Ramos (cell line): ENCODE results near the gene LAMA3.

ENCODE experiments used
- in situ Hi-C: fragments of 300-500 bp; cut with MboI; formaldehyde crosslinking; loops from one replicate; pipeline ENCODE4 v1.14.3; 2022; ENCODE audit warnings: low sequenced_read_pairs; ENCODE audit not compliant: unreplicated experiment

LAMA3 gene

DNA sequence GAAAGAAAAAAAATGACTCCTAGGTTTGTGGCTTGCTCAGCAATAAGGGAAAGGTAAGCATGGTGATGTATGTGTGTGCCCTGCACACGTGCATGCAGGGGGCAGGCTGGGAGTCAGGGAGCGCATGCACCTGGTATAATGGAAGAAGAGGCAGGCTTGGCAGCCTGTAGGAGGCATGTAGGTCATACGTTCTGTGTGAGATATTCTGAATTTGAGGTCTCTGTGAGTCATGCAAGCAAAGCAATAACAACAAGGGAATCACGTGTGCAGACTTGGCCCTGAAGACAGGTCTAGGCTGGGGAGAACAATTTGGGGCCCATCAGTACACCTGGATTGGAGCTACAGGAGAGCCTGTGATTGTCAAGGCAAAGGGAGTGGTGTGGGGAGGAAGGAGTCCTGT lies 230.8 kb downstream of the LAMA3 start:
- in situ Hi-C loops, result loop anchor here (10.0 to 25.0 kb wide), 2 partner anchors 195 to 1108 kb away; no protein-coding TSS in a partner anchor

DNA sequence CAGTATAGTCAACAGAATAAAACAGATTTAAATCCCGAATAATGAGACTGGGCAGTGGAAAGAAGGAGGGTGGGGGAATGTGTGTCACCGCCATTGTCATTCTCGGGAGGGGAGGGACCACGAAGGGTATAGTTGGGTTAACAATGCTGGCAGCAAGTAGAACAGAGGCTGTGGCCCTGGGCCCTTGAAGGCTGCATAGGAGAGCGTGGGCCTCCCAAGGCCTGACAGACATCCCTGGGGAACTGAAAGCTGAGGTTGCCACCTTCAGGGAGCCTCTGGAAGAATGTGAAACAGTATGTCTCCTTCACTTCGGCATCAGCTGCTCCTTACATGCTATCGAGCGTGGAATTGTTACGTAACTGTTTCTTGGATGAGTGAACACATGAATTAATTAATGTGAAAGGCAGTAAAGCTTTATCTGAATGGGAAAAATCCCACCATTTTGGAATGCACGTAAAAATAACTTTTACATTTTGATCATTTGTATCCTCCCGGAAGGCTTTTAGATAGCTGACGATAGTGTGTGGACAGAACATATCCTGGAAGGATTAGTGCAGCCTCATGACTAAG lies 232.5 kb downstream of the LAMA3 start:
- in situ Hi-C loops, result loop anchor here (10.0 to 25.0 kb wide), 2 partner anchors 193 to 1110 kb away; no protein-coding TSS in a partner anchor

DNA sequence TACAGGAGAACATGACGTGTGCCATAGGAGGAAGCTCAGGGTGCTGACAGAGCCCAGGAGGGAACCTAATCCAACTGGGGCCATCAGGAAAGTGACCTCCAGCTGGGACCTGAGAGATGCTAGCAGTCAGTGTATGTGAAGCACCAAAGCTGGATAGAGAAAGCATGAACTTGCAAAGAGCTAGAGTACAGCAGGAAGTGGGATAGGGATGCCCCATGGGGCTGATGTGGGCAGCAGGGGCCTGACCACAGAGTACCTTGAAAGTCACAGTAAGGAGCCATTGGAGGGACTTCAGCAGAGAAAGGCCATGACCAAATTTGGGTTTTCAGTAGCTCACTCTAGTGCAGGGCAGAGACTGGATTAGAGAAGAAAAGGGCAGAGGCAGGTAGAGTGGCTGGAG lies 233.7 kb downstream of the LAMA3 start:
- in situ Hi-C loops, result loop anchor here (10.0 to 25.0 kb wide), 2 partner anchors 192 to 1111 kb away; no protein-coding TSS in a partner anchor

- in situ Hi-C loops, result loop anchor here (10.0 to 25.0 kb wide), 2 partner anchors 190 to 1113 kb away; no protein-coding TSS in a partner anchor
Measured at GRCh38 chr18:23924813-23925212, 235.6 kb downstream of the LAMA3 start.

DNA sequence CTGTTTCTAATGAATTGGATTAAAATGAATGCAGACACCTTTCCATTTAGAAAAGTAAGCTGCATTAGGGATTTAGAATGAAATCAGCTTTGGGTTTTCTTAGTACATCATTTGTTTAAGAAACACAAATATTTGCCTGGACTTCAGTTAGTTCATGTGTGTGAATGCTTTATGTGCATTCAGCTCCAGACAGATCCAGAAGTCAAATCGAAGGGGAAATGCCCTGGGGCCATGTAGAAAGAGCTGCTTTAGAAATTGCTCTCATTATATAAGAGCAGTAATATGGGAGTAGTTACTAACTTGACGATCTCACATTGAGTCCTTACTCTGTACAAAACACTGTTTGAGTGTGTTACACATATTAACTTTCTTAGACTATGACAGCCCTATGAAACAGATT lies 237.3 kb downstream of the LAMA3 start:
- in situ Hi-C loops, result loop anchor here (10.0 kb wide), 1 partner anchor 188 kb away; no protein-coding TSS in a partner anchor

GRCh38 chr18:23927821-23928746 lies 238.8 kb downstream of the LAMA3 start:
- in situ Hi-C loops, result loop anchor here (10.0 kb wide), 1 partner anchor 187 kb away; no protein-coding TSS in a partner anchor

- in situ Hi-C loops, result loop anchor here (10.0 kb wide), 1 partner anchor 185 kb away; no protein-coding TSS in a partner anchor
Measured at GRCh38 chr18:23929362-23929930, 240.2 kb downstream of the LAMA3 start.

DNA sequence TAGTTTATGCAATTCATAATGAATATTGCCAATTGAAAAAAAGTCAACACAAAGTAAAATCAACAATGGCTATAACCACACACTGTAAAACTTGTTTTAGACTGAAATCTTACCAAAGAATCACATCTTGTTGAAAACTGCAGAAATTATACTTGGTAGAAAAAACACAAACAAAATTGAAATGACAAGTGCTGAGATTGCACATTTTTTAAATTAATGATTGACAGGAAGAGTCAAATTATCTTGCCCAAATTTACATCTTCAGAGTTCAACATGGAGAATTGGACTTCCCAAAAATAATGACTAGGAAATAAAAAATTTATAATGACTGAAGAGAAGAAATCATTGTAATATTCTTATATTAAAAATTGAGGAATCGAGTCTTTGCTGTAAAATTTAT lies 240.7 kb downstream of the LAMA3 start:
- in situ Hi-C loops, result no loop called here

DNA sequence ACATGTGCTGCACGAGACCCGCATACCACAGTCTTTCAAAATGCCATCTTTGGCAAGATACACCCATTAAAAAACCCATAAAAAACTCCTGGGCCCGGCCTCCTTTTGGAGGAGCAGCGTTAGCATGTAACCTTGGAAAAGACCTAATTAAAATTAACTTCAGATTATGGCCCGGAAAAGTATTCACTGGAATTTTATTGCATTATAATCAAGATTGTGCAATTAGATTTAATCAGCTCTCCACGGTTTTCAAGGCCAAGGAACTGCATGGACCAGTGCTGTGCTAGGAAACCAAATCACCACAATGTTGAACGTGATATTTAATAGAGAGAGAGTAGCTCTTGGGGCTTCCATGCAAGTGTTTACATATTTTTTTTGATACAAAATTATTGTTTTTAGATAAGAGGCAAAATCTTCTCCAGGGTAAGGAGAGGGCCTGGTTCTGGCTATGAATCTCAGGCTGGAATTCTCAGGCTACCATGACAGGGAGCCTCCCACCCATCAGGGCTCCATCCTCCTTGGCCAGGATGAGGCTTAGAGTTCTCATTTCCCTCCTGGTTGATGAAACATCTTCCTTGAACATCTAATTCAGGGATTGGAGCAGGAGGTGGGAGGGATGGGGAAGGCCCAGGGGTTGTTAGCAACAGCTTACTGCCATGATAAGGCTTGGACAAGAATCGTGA lies 243.3 kb downstream of the LAMA3 start:
- in situ Hi-C loops, result no loop called here

DNA sequence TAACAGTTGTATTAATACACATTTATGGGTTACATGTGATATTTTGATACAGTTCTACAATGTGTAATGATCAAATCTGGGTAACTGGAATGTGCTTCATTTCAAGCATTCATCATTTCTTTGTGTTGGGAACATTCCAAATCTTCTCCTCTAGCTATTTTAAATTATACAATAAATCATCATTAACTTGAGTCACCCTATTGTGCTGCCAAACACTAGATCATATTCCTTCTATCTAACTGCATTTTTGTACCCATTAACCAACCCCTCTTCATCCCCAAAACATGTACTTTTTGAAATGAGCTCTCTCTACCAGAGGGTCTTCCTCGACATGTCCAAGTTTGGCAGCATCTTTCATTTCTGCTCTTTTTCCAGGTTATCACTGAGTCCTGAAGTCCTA lies 244.2 kb downstream of the LAMA3 start:
- in situ Hi-C loops, result no loop called here

- in situ Hi-C loops, result no loop called here
Measured at GRCh38 chr18:23934252-23934651, 245.0 kb downstream of the LAMA3 start.

DNA sequence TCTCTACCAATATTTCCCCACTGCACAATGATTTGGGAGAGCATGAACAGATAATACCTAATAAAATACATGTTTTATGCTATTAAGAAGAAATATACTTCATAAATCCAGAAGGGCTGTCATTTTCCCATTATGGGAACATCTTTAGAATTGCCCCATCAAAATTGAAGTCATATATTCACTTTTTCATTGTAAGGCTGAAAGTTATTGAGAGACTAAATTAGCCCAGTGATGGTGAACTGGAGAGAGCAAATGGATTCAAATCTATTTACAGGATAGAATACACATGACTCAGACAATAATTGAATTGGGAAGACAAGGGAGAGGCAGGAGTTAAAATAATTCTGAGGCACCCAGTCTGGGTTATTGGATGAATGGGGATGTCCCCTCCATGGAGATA lies 245.6 kb downstream of the LAMA3 start:
- in situ Hi-C loops, result no loop called here

GRCh38 chr18:23935804-23936203 lies 246.6 kb downstream of the LAMA3 start:
- in situ Hi-C loops, result no loop called here

GRCh38 chr18:23936381-23936958 lies 247.2 kb downstream of the LAMA3 start:
- in situ Hi-C loops, result no loop called here

DNA sequence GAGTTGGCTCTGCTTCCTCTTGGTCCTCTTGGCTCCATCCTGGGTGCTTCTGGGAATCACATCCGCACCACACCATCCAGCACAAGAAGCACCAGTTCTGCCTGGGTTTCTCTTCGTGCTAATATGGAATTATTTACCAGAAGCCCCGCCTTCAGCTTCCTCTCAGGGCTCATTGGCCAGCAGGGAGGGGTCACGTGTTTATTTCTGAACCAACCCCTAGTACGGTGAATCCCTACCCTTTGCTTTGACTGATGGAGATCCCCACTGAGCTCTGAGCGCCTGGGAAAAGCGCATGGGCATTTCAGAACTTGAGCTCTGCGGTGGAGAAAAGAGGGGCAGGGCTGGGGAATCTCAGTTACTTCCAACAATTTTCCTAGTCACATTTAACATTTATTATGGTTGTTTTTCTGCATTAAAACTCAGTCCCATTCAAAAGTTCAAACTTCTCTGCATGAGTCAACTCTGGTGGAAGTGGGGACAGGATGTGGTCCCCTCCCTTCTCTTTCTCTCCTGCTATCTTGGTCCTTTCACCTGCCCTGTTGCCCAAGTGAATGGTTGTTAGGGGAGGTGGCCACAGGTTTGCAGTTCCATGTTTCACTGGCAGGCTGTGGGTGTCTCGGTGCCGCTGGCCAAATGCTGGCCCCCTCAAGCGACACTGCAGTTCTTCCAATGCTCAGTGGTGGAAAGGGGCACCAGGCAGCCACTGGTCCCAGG lies 248.9 kb downstream of the LAMA3 start:
- in situ Hi-C loops, result no loop called here

- in situ Hi-C loops, result no loop called here
Measured at GRCh38 chr18:23938901-23939341, 249.7 kb downstream of the LAMA3 start.

- in situ Hi-C loops, result no loop called here
Measured at GRCh38 chr18:23939366-23939765, 250.1 kb downstream of the LAMA3 start.

GRCh38 chr18:23939896-23940295 lies 250.6 kb downstream of the LAMA3 start:
- in situ Hi-C loops, result no loop called here

DNA sequence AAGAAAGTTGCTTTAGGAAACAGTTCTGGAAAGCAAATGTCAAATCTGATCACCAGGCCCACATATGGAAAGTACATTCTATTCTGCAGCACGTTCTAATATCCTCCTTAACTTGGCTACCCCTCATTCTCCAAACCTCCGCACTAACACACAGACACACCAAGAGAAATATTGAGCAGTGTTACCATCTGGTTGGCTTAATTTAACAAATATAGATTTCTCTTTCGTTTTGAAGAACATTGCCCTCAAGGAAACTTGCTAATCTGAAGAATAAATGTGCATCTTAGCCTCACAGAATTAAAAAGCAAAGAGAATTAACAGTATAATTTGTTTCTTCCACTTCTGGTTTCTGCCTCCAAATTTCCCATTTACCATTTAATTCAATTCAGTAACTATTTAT lies 252.5 kb downstream of the LAMA3 start:
- in situ Hi-C loops, result no loop called here
